HepG2 (cell line): ENCODE results near the gene JADE2. TPM values are rescaled to one million over a fixed set of nuclear protein-coding genes. Genes with fewer than 3 reads are reported as not detected.

Source experiments
- BORCS8-MEF2B ChIP-seq: sonication (generic); formaldehyde crosslinking; IDR thresholded peaks from 2 replicates; pipeline ENCODE4 v1.8.0; 2022; ENCODE audit warnings: mild to moderate bottlenecking, missing genetic modification reagents
- CREB1 ChIP-seq, 2 experiments: fragments of 450-650 bp in 1 of 2; IDR thresholded peaks; 2 replicates each; pipeline ENCODE4 v1.6.1; 2016 to 2017; ENCODE audit warnings: control low read depth in 1 of 2, mild to moderate bottlenecking in 1 of 2, missing compliant biosample characterization in 1 of 2, missing genetic modification characterization in 1 of 2
- CREM ChIP-seq, 2 experiments: sonication (generic) in 1 of 2; formaldehyde crosslinking in 1 of 2; IDR thresholded peaks; 2 replicates each; pipeline versions ENCODE4 v1.4.0 to v1.6.1; 2016 to 2020; ENCODE audit warnings: antibody characterized with exemption in 1 of 2, mild to moderate bottlenecking in 1 of 2, missing genetic modification reagents in 1 of 2
- ELF4 ChIP-seq: sonication (generic); formaldehyde crosslinking; IDR thresholded peaks from 2 replicates; pipeline ENCODE4 v1.5.0; 2020; ENCODE audit warnings: missing genetic modification reagents, mild to moderate bottlenecking, moderate library complexity, borderline replicate concordance
- FOSL2 ChIP-seq: sonication (generic); formaldehyde crosslinking; IDR thresholded peaks from 2 replicates; pipeline ENCODE4 v1.4.0; 2020; ENCODE audit warnings: missing genetic modification reagents
- FOXK1 ChIP-seq: sonication (generic); formaldehyde crosslinking; IDR thresholded peaks from 2 replicates; pipeline ENCODE4 v1.4.0; 2020; ENCODE audit warnings: low read depth, missing genetic modification reagents, borderline replicate concordance
- HOXD1 ChIP-seq: sonication (generic); formaldehyde crosslinking; IDR thresholded peaks from 2 replicates; pipeline ENCODE4 v1.5.0; 2020; ENCODE audit warnings: missing genetic modification reagents
- IRF9 ChIP-seq: sonication (generic); formaldehyde crosslinking; IDR thresholded peaks from 2 replicates; pipeline ENCODE4 v1.8.0; 2022; ENCODE audit warnings: missing genetic modification reagents, mild to moderate bottlenecking, borderline replicate concordance
- MAFF ChIP-seq: IDR thresholded peaks from 2 replicates; pipeline ENCODE4 v1.6.1; 2011; ENCODE audit warnings: low read depth, low read length, improper control_type of control experiment
- MIER3 ChIP-seq: IDR thresholded peaks from 2 replicates; pipeline ENCODE4 v1.6.1; 2016; ENCODE audit warnings: missing compliant biosample characterization, borderline replicate concordance
- NFAT5 ChIP-seq: sonication (generic); formaldehyde crosslinking; IDR thresholded peaks from 2 replicates; pipeline ENCODE4 v1.4.0; 2020; ENCODE audit warnings: missing genetic modification reagents
- NFYB ChIP-seq: sonication (generic); formaldehyde crosslinking; IDR thresholded peaks from 2 replicates; pipeline ENCODE4 v1.4.0; 2020; ENCODE audit warnings: missing genetic modification reagents
- NKX3-1 ChIP-seq: sonication (generic); formaldehyde crosslinking; IDR thresholded peaks from 2 replicates; pipeline ENCODE4 v1.5.0; 2020; ENCODE audit warnings: missing genetic modification reagents
- PRPF4 ChIP-seq: fragments of 200-400 bp; formaldehyde crosslinking; IDR thresholded peaks from 2 replicates; pipeline ENCODE4 v1.6.1; 2016; ENCODE audit warnings: low read length, low read depth; ENCODE audit not compliant: poor library complexity, severe bottlenecking
- RFX5 ChIP-seq: IDR thresholded peaks from 2 replicates; pipeline ENCODE4 v1.6.1; 2011; ENCODE audit warnings: low read depth, low read length, improper control_type of control experiment
- SALL1 ChIP-seq: sonication (generic); formaldehyde crosslinking; IDR thresholded peaks from 2 replicates; pipeline ENCODE4 v1.8.0; 2022; ENCODE audit warnings: mild to moderate bottlenecking, missing genetic modification reagents
- SAP130 ChIP-seq: IDR thresholded peaks from 2 replicates; pipeline ENCODE4 v1.6.1; 2016; ENCODE audit warnings: low read depth
- SP5 ChIP-seq: IDR thresholded peaks from 2 replicates; pipeline ENCODE4 v1.6.1; 2016; ENCODE audit warnings: low read depth, borderline replicate concordance
- TGIF2 ChIP-seq: IDR thresholded peaks from 2 replicates; pipeline ENCODE4 v1.6.1; 2016; ENCODE audit warnings: control low read depth, missing compliant biosample characterization
- ZNF160 ChIP-seq: sonication (generic); formaldehyde crosslinking; IDR thresholded peaks from 2 replicates; pipeline ENCODE4 v1.8.0; 2022; ENCODE audit warnings: mild to moderate bottlenecking, inconsistent platforms, missing genetic modification reagents
- ZNF337 ChIP-seq: sonication (generic); formaldehyde crosslinking; IDR thresholded peaks from 2 replicates; pipeline ENCODE4 v1.5.1; 2020; ENCODE audit warnings: missing genetic modification reagents, low read depth, mild to moderate bottlenecking, borderline replicate concordance
- ZNF432 ChIP-seq: sonication (generic); formaldehyde crosslinking; IDR thresholded peaks from 2 replicates; pipeline ENCODE4 v1.5.0; 2020; ENCODE audit warnings: missing genetic modification reagents, mild to moderate bottlenecking, borderline replicate concordance
- ZNF557 ChIP-seq: sonication (generic); formaldehyde crosslinking; IDR thresholded peaks from 2 replicates; pipeline ENCODE4 v1.4.0; 2020; ENCODE audit warnings: missing genetic modification reagents
- ZNF678 ChIP-seq: sonication (generic); formaldehyde crosslinking; IDR thresholded peaks from 2 replicates; pipeline ENCODE4 v1.4.0; 2020; ENCODE audit warnings: mild to moderate bottlenecking, missing genetic modification reagents
- ZNF737 ChIP-seq: sonication (generic); formaldehyde crosslinking; IDR thresholded peaks from 2 replicates; pipeline ENCODE4 v1.5.0; 2020; ENCODE audit warnings: missing genetic modification reagents, mild to moderate bottlenecking, borderline replicate concordance
- ZNF891 ChIP-seq: sonication (generic); formaldehyde crosslinking; IDR thresholded peaks from 2 replicates; pipeline ENCODE4 v1.5.0; 2020; ENCODE audit warnings: mild to moderate bottlenecking, missing genetic modification reagents
- polyA plus RNA-seq, 8 experiments: library from polyadenylated mRNA; depleted of rRNA in 3 of 8; stranded (reverse) in 7 of 8; unstranded in 1 of 8; fragments of >200 nt; fragmentation: Illumina TruSeq in 4 of 8; extraction: Trizol in 4 of 8; gene quantifications; 2 replicates each; pipeline versions ENCODE4 v1.2.1 to v1.2.3, GENCODE V29; 2011 to 2016; ENCODE audit warnings: low read depth in 4 of 8, missing spikeins in 1 of 8, mixed read lengths in 1 of 8; ENCODE audit not compliant: insufficient read depth in 1 of 8
- total RNA-seq, 5 experiments: library from RNA; depleted of rRNA; stranded (reverse); fragments of >200 nt; fragmentation: Illumina TruSeq; extraction: Trizol; gene quantifications; 2 replicates each; pipeline ENCODE4 v1.2.3, GENCODE V29; 2016; ENCODE audit warnings: low read depth in 1 of 5

Gene JADE2
- total and polyA plus RNA-seq, 2 of the 13 experiments (the other 11 are each of a cell fraction or from before 2014, with no cell fraction given) = 7.5 to 15.1 TPM

GRCh38 chr5:134590992-134591659 is 65.7 kb downstream of the JADE2 start (continued):
- TF ChIP-seq FOSL2 (CRISPR knock-in tag) = peak; percentile 88
- TF ChIP-seq BORCS8-MEF2B (CRISPR knock-in tag) = no peak
- TF ChIP-seq SALL1 = 0 out of 2 replicates have a peak, but pooled peaks have one; percentile 26
- TF ChIP-seq SP5 = 0 out of 2 replicates have a peak, but pooled peaks have one; percentile 12
- TF ChIP-seq ZNF160 (CRISPR knock-in tag) = no peak
- peak; percentile 100 for TF ChIP-seq RFX5
- TF ChIP-seq NKX3-1 (CRISPR knock-in tag) = no peak
- peak; percentile 48; the same call in 1 of the 2 replicates for TF ChIP-seq SAP130 (CRISPR knock-in tag)
- no peak for TF ChIP-seq IRF9
- no peak for TF ChIP-seq HOXD1 (CRISPR knock-in tag)
- peak; percentile 47; the same call in 1 of the 2 replicates for TF ChIP-seq NFYB (CRISPR knock-in tag)
- no peak for TF ChIP-seq ZNF337
- no peak for TF ChIP-seq ELF4 (CRISPR knock-in tag)
- TF ChIP-seq CREM (IDR thresholded peaks at IDR 0.05) = peak; percentile 52
- no peak for TF ChIP-seq CREM (CRISPR knock-in tag; IDR thresholded peaks at IDR 0.05)
- no peak for TF ChIP-seq NFAT5 (CRISPR knock-in tag)
- TF ChIP-seq CREB1 (IDR thresholded peaks at IDR 0.05) = peak; percentile 86
- TF ChIP-seq CREB1 (CRISPR knock-in tag; IDR thresholded peaks at IDR 0.05) = peak; percentile 94
- no peak for TF ChIP-seq ZNF432
- TF ChIP-seq ZNF678 (CRISPR knock-in tag) = no peak
- TF ChIP-seq ZNF737 = no peak
- TF ChIP-seq PRPF4 = no peak
- no peak for TF ChIP-seq ZNF891 (CRISPR knock-in tag)
- TF ChIP-seq FOXK1 (CRISPR knock-in tag) = no peak
- no peak for TF ChIP-seq MAFF
- TF ChIP-seq TGIF2 = peak; percentile 41; the same call in 1 of the 2 replicates
- TF ChIP-seq MIER3 = 0 out of 2 replicates have a peak, but pooled peaks have one; percentile 15
- TF ChIP-seq ZNF557 (CRISPR knock-in tag) = no peak
